Mesendoderm (in vitro differentiated cells): ENCODE measurements around the gene NOS1.
"Not testable (repeated sequence)": the region's sequence is repeated elsewhere in the genome, so short reads cannot be mapped to it uniquely, and the experiment has no call there.

Experiments
- DNase-seq: peaks from one replicate; pipeline ENCODE4 v3.0.0; 2013
- H2AK5ac ChIP-seq: 2 replicates; pipeline ENCODE4 v1.6.1; 2013; ENCODE audit warnings: low read length, inconsistent platforms
- H2BK120ac ChIP-seq: 2 replicates; pipeline ENCODE4 v1.6.1; 2013; ENCODE audit warnings: low read depth, mild to moderate bottlenecking, low read length, moderate library complexity, mixed read lengths
- H2BK15ac ChIP-seq: replicated peaks from 2 replicates; pipeline ENCODE4 v1.6.1; 2013; ENCODE audit warnings: low read depth, mild to moderate bottlenecking, moderate library complexity
- H2BK5ac ChIP-seq: 2 replicates; pipeline ENCODE4 v1.6.1; 2013; ENCODE audit warnings: low read length, inconsistent platforms
- H3K18ac ChIP-seq: 2 replicates; pipeline ENCODE4 v1.6.1; 2013; ENCODE audit warnings: mild to moderate bottlenecking, low read length, mixed read lengths
- H3K23ac ChIP-seq: one replicate; pipeline ENCODE4 v1.6.1; 2013; ENCODE audit warnings: low read length
- H3K27ac ChIP-seq: 2 replicates; pipeline ENCODE4 v1.5.1; 2013; ENCODE audit warnings: low read depth, mild to moderate bottlenecking, inconsistent platforms, low read length, moderate library complexity
- H3K27me3 ChIP-seq: 2 replicates; pipeline ENCODE4 v1.6.1; 2013; ENCODE audit warnings: low read length, control low read depth, mild to moderate bottlenecking, inconsistent platforms; ENCODE audit not compliant: insufficient read depth, poor library complexity
- H3K36me3 ChIP-seq: 2 replicates; pipeline ENCODE4 v1.6.1; 2013; ENCODE audit warnings: low read length, inconsistent platforms; ENCODE audit not compliant: control insufficient read depth, insufficient read depth
- H3K4ac ChIP-seq: one replicate; pipeline ENCODE4 v1.6.1; 2013; ENCODE audit warnings: low read depth, mild to moderate bottlenecking, low read length, moderate library complexity
- H3K4me1 ChIP-seq: 2 replicates; pipeline ENCODE4 v1.6.1; 2013; ENCODE audit warnings: low read depth, low read length, inconsistent platforms; ENCODE audit not compliant: control insufficient read depth
- H3K4me2 ChIP-seq: 2 replicates; pipeline ENCODE4 v1.6.1; 2013; ENCODE audit warnings: low read length
- H3K4me3 ChIP-seq: 2 replicates; pipeline ENCODE4 v1.5.1; 2013; ENCODE audit warnings: mild to moderate bottlenecking, low read length
- H3K56ac ChIP-seq: one replicate; pipeline ENCODE4 v1.6.1; 2013; ENCODE audit warnings: low read length
- H3K79me1 ChIP-seq: 2 replicates; pipeline ENCODE4 v1.6.1; 2013; ENCODE audit warnings: low read length, inconsistent platforms
- H3K79me2 ChIP-seq: 2 replicates; pipeline ENCODE4 v1.6.1; 2013; ENCODE audit warnings: mild to moderate bottlenecking, low read length; ENCODE audit not compliant: control insufficient read depth, insufficient read depth
- H3K9ac ChIP-seq: 2 replicates; pipeline ENCODE4 v1.6.1; 2013; ENCODE audit warnings: low read length, inconsistent platforms
- H4K5ac ChIP-seq: one replicate; pipeline ENCODE4 v1.6.1; 2013; ENCODE audit warnings: low read length
- H4K8ac ChIP-seq: one replicate; pipeline ENCODE4 v1.6.1; 2013; ENCODE audit warnings: low read depth, mild to moderate bottlenecking, control low read depth, low read length, moderate library complexity
- WGBS: extraction: QIAGEN DNeasy Blood & Tissue Kit; methylation state at CpG from one replicate; pipeline ENCODE4 v1.1.7; 2013; ENCODE audit warnings: low lambda C conversion rate, missing lambda C conversion rate; ENCODE audit not compliant: insufficient coverage; ENCODE audit errors: extremely low coverage; 5-methylcytosine and 5-hydroxymethylcytosine counted together

NOS1 gene

GRCh38 chr12:117193903-117194302 is 167.5 kb downstream of the NOS1 start:
- H2BK5ac ChIP-seq, result no peak overlapping the region
- no peak overlapping the region for H3K27ac ChIP-seq
- DNase-seq, result no peak
- H3K27me3 ChIP-seq, result no peaks in the 10 kb centered on the region
- H3K79me1 ChIP-seq, result peaks cover 5% of the 10 kb centered on the region
- peaks cover 3% of the 10 kb centered on the region for H3K4me1 ChIP-seq
- H3K18ac ChIP-seq, result no peak overlapping the region
- H3K4ac ChIP-seq, result no peak overlapping the region
- no peak overlapping the region for H3K4me2 ChIP-seq
- H4K5ac ChIP-seq, result no peak overlapping the region
- H3K36me3 ChIP-seq, result no peaks in the 10 kb centered on the region
- H3K4me3 ChIP-seq, result no peak overlapping the region
- H2BK15ac ChIP-seq, result no peak overlapping the region
- no peak overlapping the region for H3K23ac ChIP-seq
- WGBS, result no CpG with 5 or more reads among the region's 3 CpGs
- H2BK120ac ChIP-seq, result no peak overlapping the region
- no peak overlapping the region for H3K9ac ChIP-seq
- no peak overlapping the region for H2AK5ac ChIP-seq
- no peak overlapping the region for H3K56ac ChIP-seq
- no peak overlapping the region for H4K8ac ChIP-seq
- peaks cover 9% of the 10 kb centered on the region for H3K79me2 ChIP-seq

- not testable (repeated sequence) for H2BK5ac ChIP-seq, DNase-seq, H2BK120ac ChIP-seq, H3K56ac ChIP-seq, H3K4me3 ChIP-seq, H4K8ac ChIP-seq, H2BK15ac ChIP-seq, H2AK5ac ChIP-seq, H3K9ac ChIP-seq, H3K23ac ChIP-seq, H3K36me3 ChIP-seq, H3K4ac ChIP-seq, H4K5ac ChIP-seq, H3K79me1 ChIP-seq, H3K27ac ChIP-seq, H3K18ac ChIP-seq, H3K4me1 ChIP-seq, H3K4me2 ChIP-seq, H3K27me3 ChIP-seq
- WGBS, result no CpG with 5 or more reads among the region's 9 CpGs
- H3K79me2 ChIP-seq, result peaks cover 14% of the 10 kb centered on the region
These were observed 168.8 kb downstream of the NOS1 start for GRCh38 chr12:117192581-117192980.

GRCh38 chr12:117192057-117192456 is 169.4 kb downstream of the NOS1 start:
- peak; percentile 55 for DNase-seq
- H3K4me3 ChIP-seq, result no peak overlapping the region
- H3K79me2 ChIP-seq, result peaks cover 16% of the 10 kb centered on the region
- H3K9ac ChIP-seq, result no peak overlapping the region
- H4K5ac ChIP-seq, result no peak overlapping the region
- no peak overlapping the region for H4K8ac ChIP-seq
- H3K56ac ChIP-seq, result no peak overlapping the region
- H3K18ac ChIP-seq, result no peak overlapping the region
- no peak overlapping the region for H3K4ac ChIP-seq
- H3K79me1 ChIP-seq, result peaks cover 11% of the 10 kb centered on the region
- no CpG with 5 or more reads among the region's 2 CpGs for WGBS
- no peak overlapping the region for H3K4me2 ChIP-seq
- H2BK15ac ChIP-seq, result no peak overlapping the region
- no peak overlapping the region for H2BK120ac ChIP-seq
- H3K23ac ChIP-seq, result no peak overlapping the region
- H3K4me1 ChIP-seq, result no peaks in the 10 kb centered on the region
- no peaks in the 10 kb centered on the region for H3K36me3 ChIP-seq
- no peak overlapping the region for H2BK5ac ChIP-seq
- no peak overlapping the region for H3K27ac ChIP-seq
- no peaks in the 10 kb centered on the region for H3K27me3 ChIP-seq
- no peak overlapping the region for H2AK5ac ChIP-seq

GRCh38 chr12:117190210-117190781 is 171.1 kb downstream of the NOS1 start, which contains the start of gene FBXO21:
FBXO21 (minus strand) TSS chr12:117190470; CDS start chr12:117190456, 14 bp downstream.
- Histone ChIP-seq H3K27ac (no peak within 1 kb of the TSS), H3K56ac (peak within 1 kb of the TSS; percentile 100), H4K5ac (no peak within 1 kb of the TSS), H3K4ac (peak within 1 kb of the TSS; percentile 94), H2BK15ac (no peak within 1 kb of the TSS), H3K23ac (peak within 1 kb of the TSS; percentile 80), H3K18ac (peak within 1 kb of the TSS; percentile 82), H3K9ac (peak within 1 kb of the TSS; percentile 96), H3K79me2 (peaks cover 16% of the 10 kb centered on the region), H3K27me3 (no peaks in the 10 kb centered on the region), H3K79me1 (peaks cover 11% of the 10 kb centered on the region), H4K8ac (no peak within 1 kb of the TSS), H3K36me3 (no peaks in the 10 kb centered on the region), H3K4me1 (no peaks in the 10 kb centered on the region), H3K4me3 (peak within 1 kb of the TSS; percentile 98), H2AK5ac (no peak within 1 kb of the TSS), H2BK5ac (no peak within 1 kb of the TSS), H2BK120ac (no peak within 1 kb of the TSS), H3K4me2 (peak within 1 kb of the TSS; percentile 98)
- DNase-seq, result peak; percentile 93
- WGBS, result no CpG with 5 or more reads among the region's 59 CpGs

- H3K36me3 ChIP-seq, result no peaks in the 10 kb centered on the region
- H3K56ac ChIP-seq, result peak overlapping the region; percentile 100
- peak overlapping the region; percentile 98 for H3K4me2 ChIP-seq
- no peak overlapping the region for H4K8ac ChIP-seq
- H3K4me1 ChIP-seq, result no peaks in the 10 kb centered on the region
- peak overlapping the region; percentile 96 for H3K9ac ChIP-seq
- peak overlapping the region; percentile 94 for H3K4ac ChIP-seq
- H3K79me1 ChIP-seq, result peaks cover 11% of the 10 kb centered on the region
- peak overlapping the region; percentile 82 for H3K18ac ChIP-seq
- peak overlapping the region; percentile 80 for H3K23ac ChIP-seq
- H3K27me3 ChIP-seq, result no peaks in the 10 kb centered on the region
- peak; percentile 51 for DNase-seq
- no peak overlapping the region for H3K27ac ChIP-seq
- no CpG with 5 or more reads among the region's 52 CpGs for WGBS
- H3K79me2 ChIP-seq, result peaks cover 16% of the 10 kb centered on the region
- H2BK15ac ChIP-seq, result no peak overlapping the region
- H4K5ac ChIP-seq, result no peak overlapping the region
- H2BK120ac ChIP-seq, result no peak overlapping the region
- no peak overlapping the region for H2BK5ac ChIP-seq
- H2AK5ac ChIP-seq, result no peak overlapping the region
- H3K4me3 ChIP-seq, result peak overlapping the region; percentile 98
These were observed 171.7 kb downstream of the NOS1 start for GRCh38 chr12:117189725-117190209.
